Measurements from ENCODE around the gene GNG7. TPM values are rescaled to one million over a fixed set of nuclear protein-coding genes. Genes with fewer than 3 reads are reported as not detected.

The GNG7 gene
- total RNA-seq, 1 experiment from 2014 or later: 7.7 TPM

DNA sequence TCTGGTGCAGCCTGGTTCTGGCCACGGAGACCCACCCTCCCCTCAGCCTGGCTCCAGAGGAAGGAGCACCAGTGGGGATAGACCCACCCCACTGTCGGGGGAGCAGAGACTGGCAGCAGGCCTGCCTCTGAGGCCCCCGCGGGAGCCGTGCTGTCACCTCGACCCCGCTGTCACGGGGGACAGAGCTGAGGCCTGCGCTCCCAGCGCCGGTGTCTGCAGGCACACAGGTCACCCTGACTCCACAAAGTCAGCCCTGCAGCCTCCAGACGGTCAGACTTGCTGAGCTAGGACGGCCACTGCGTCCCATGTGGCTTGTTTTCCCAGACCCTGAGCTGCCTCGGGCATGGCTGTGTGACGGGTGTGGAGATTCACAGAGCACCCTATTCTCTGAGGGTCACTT is 32.3 kb downstream of the GNG7 start:
- H3K36me3 Mint-ChIP-seq (ENCODE audit: insufficient read depth in 1 of 3, low read depth in 3 of 3): no peaks in the 10 kb centered on the region
- TF ChIP-seq, protein P1, sequence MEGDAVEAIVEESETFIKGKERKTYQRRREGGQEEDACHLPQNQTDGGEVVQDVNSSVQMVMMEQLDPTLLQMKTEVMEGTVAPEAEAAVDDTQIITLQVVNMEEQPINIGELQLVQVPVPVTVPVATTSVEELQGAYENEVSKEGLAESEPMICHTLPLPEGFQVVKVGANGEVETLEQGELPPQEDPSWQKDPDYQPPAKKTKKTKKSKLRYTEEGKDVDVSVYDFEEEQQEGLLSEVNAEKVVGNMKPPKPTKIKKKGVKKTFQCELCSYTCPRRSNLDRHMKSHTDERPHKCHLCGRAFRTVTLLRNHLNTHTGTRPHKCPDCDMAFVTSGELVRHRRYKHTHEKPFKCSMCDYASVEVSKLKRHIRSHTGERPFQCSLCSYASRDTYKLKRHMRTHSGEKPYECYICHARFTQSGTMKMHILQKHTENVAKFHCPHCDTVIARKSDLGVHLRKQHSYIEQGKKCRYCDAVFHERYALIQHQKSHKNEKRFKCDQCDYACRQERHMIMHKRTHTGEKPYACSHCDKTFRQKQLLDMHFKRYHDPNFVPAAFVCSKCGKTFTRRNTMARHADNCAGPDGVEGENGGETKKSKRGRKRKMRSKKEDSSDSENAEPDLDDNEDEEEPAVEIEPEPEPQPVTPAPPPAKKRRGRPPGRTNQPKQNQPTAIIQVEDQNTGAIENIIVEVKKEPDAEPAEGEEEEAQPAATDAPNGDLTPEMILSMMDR (conservative IDR thresholded peaks at IDR 0.05): no peak
- Histone ChIP-seq H3K23ac (ENCODE audit: insufficient read length, low read depth, low read length) (no peak overlapping the region), H2BK15ac (ENCODE audit: low read depth, low read length) (no peak overlapping the region), H3K14ac (ENCODE audit: insufficient read depth, low read length) (no peak overlapping the region; the same call in 1 of the 2 replicates), H3K56ac (ENCODE audit: insufficient read length, low read depth, low read length) (no peak overlapping the region), H2AK5ac (ENCODE audit: insufficient read length, low read length) (no peak overlapping the region), H3K4me2 (ENCODE audit: insufficient read depth, insufficient read length, low read length) (no peak overlapping the region), H2BK20ac (ENCODE audit: low read depth, low read length, poor library complexity, severe bottlenecking) (no peak overlapping the region), H3K79me2 (ENCODE audit: insufficient read depth, low read length) (no peaks in the 10 kb centered on the region), H2BK12ac (ENCODE audit: insufficient read length, low read depth, low read length) (no peak overlapping the region), H3K27me3 (ENCODE audit: insufficient read depth, low read length) (no peaks in the 10 kb centered on the region), H4K20me1 (ENCODE audit: control insufficient read depth, insufficient read depth, insufficient read length) (no peaks in the 10 kb centered on the region), H2BK5ac (ENCODE audit: insufficient read length, low read length) (no peak overlapping the region), H3K27ac (ENCODE audit: insufficient read length, low read depth, low read length) (no peak overlapping the region), H3K9me3 (ENCODE audit: control insufficient read depth, low read depth, low read length) (no peaks in the 10 kb centered on the region), H3K23me2 (ENCODE audit: insufficient read length, low read depth, low read length, poor library complexity, severe bottlenecking) (no peaks in the 10 kb centered on the region), H4K8ac (replicated peaks; ENCODE audit: insufficient read length, low read depth, low read length) (no peak overlapping the region), H4K5ac (ENCODE audit: insufficient read length, low read depth, low read length) (no peak overlapping the region), H2BK120ac (ENCODE audit: low read depth, low read length, poor library complexity, severe bottlenecking) (no peak overlapping the region), H3T11ph (ENCODE audit: low read length) (no peak overlapping the region), H3K4me1 (ENCODE audit: insufficient read depth, low read length) (peaks cover 4% of the 10 kb centered on the region; the same call in 1 of the 2 replicates), H2AFZ (ENCODE audit: low read length) (no peak overlapping the region), H4K91ac (ENCODE audit: insufficient read length, low read depth, low read length) (no peak overlapping the region), H3K4ac (ENCODE audit: low read depth, low read length) (no peak overlapping the region), H3K79me1 (ENCODE audit: insufficient read depth, low read depth, low read length, poor library complexity, severe bottlenecking) (no peaks in the 10 kb centered on the region), H3K9ac (ENCODE audit: extremely low read depth, insufficient read length, low read length) (no peak overlapping the region), H3K18ac (ENCODE audit: insufficient read length, low read depth, low read length) (no peak overlapping the region)
- DNase-seq: no peak
- H3K4me1 Mint-ChIP-seq: peaks cover 8 to 14% of the 10 kb centered on the region in 2 experiments
- WGBS (ENCODE audit: extremely low coverage, insufficient read length, low lambda C conversion rate): no CpG with 5 or more reads among the region's 16 CpGs
- no peaks in the 10 kb centered on the region for H3K9me3 Mint-ChIP-seq
- H3K27ac Mint-ChIP-seq: no peak overlapping the region
- peaks cover 9% of the 10 kb centered on the region for H3K27me3 Mint-ChIP-seq (ENCODE audit: low read depth)
- no peak overlapping the region for H3K4me3 Mint-ChIP-seq
